ENCODE measurements around the gene TGFBI.

GRCh38 chr5:136027311-136027710 lies 1.5 kb upstream of the TGFBI start:
- TF ChIP-seq CTCF (IDR thresholded peaks at IDR 0.05; ENCODE audit: borderline replicate concordance, extremely low read depth, low read length, poor library complexity, severe bottlenecking) (no peak), EZH2 (IDR thresholded peaks at IDR 0.05; ENCODE audit: borderline replicate concordance, low read depth, low read length, severe bottlenecking) (no peak)

Measured in DND-41 (cell line).